ENCODE results near the gene MED1. TPM values are rescaled to one million over a fixed set of nuclear protein-coding genes. Genes with fewer than 3 reads are reported as not detected.

The MED1 gene
- total RNA-seq, 2 experiments from 2014 or later: 60.7 to 64.7 TPM

DNA sequence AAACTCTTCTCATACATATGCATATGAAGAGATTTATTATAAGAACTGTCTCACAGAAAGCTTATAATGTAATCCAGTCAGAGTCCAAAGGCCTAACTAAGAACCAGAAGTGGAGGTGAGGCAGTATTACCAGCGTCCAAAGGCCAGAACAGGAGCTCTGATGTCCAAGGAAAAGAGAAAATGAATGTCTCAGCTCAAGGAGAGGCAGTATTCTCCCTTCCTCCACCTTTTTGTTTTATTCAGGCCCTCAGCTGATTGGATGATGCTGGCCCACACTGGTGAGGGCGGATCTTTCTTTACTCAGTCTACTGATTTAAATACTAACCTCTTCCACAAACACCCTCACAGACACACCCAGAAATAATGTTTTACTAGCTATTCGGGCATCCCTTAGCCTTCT is 93.1 kb downstream of the MED1 start:
- Mint-ChIP-seq H3K9me3 (no peaks in the 10 kb centered on the region), H3K36me3 (ENCODE audit: low read depth) (no peaks in the 10 kb centered on the region), H3K4me3 (no peak overlapping the region), H3K27me3 (no peaks in the 10 kb centered on the region), H3K4me1 (ENCODE audit: low read depth) (peaks cover 14% of the 10 kb centered on the region), H3K27ac (no peak overlapping the region)
- TF ChIP-seq, protein P1, sequence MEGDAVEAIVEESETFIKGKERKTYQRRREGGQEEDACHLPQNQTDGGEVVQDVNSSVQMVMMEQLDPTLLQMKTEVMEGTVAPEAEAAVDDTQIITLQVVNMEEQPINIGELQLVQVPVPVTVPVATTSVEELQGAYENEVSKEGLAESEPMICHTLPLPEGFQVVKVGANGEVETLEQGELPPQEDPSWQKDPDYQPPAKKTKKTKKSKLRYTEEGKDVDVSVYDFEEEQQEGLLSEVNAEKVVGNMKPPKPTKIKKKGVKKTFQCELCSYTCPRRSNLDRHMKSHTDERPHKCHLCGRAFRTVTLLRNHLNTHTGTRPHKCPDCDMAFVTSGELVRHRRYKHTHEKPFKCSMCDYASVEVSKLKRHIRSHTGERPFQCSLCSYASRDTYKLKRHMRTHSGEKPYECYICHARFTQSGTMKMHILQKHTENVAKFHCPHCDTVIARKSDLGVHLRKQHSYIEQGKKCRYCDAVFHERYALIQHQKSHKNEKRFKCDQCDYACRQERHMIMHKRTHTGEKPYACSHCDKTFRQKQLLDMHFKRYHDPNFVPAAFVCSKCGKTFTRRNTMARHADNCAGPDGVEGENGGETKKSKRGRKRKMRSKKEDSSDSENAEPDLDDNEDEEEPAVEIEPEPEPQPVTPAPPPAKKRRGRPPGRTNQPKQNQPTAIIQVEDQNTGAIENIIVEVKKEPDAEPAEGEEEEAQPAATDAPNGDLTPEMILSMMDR (IDR thresholded peaks at IDR 0.05): no peak
- DNase-seq (no peak), ATAC-seq (no peak)
- intact Hi-C loops (cut with micrococcal nuclease): no loop called here
- POLR2A ChIA-PET: no interaction called here
- CTCF ChIA-PET: no interaction called here

DNA sequence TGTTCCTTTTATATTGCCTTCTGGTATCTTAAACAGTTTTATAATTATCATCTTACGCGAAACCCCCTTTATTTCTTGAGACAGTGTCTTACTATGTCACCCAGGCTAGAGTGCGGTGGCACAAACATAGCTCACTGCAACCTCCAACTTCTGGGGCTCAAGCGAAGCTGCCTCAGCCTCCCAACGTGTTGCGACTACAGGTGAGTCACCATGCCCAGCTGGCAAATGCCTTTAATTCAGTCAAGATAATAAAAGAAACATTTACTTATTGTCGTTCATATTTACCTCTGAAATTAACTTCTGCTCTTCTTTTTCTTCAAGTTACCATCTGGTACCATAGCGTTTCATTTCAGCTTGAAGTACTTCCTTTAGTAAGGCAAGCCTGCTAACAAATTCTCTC is 93.6 kb downstream of the MED1 start:
- DNase-seq: no peak
- intact Hi-C loops (cut with micrococcal nuclease): no loop called here
- H3K27ac Mint-ChIP-seq: no peak overlapping the region
- H3K4me1 Mint-ChIP-seq (ENCODE audit: low read depth): peaks cover 14% of the 10 kb centered on the region
- CTCF ChIA-PET: no interaction called here
- POLR2A ChIA-PET: no interaction called here
- H3K36me3 Mint-ChIP-seq (ENCODE audit: low read depth): no peaks in the 10 kb centered on the region
- no peaks in the 10 kb centered on the region for H3K9me3 Mint-ChIP-seq
- ATAC-seq: no peak
- TF ChIP-seq, protein P1 (IDR thresholded peaks at IDR 0.05): no peak
- no peaks in the 10 kb centered on the region for H3K27me3 Mint-ChIP-seq
- no peak overlapping the region for H3K4me3 Mint-ChIP-seq

Other genes with a start within 250 kb of the MED1 start
- under 1 TPM; 0.47 to 0.56 TPM for gene STAC2, start 225.3 kb downstream of the MED1 start, total RNA-seq
- 10 to 100 TPM; 17.7 to 19.1 TPM for gene FBXL20, start 49.6 kb downstream of the MED1 start, total RNA-seq
- gene CDK12, start 10.2 kb upstream of the MED1 start, total RNA-seq: 10 to 100 TPM; 61.4 to 61.9 TPM
- not detected for gene NEUROD2, start 156.7 kb upstream of the MED1 start, total RNA-seq
- gene PPP1R1B, start 175.7 kb upstream of the MED1 start, total RNA-seq: not detected
- 10 to 100 TPM; 48.7 to 50.3 TPM for gene STARD3, start 185.9 kb upstream of the MED1 start, total RNA-seq
- gene TCAP, start 214.1 kb upstream of the MED1 start, total RNA-seq: 1 to 10 TPM in 1 of 2 experiments, under 1 TPM in 1; 0.95 to 1.3 TPM
- under 1 TPM in 1 of 2 experiments, not detected in 1; 0.40 TPM for gene PNMT, start 217.2 kb upstream of the MED1 start, total RNA-seq
- gene PGAP3, start 236.8 kb upstream of the MED1 start, total RNA-seq: 1 to 10 TPM; 6.4 to 7.4 TPM
- gene ERBB2, start 248.8 kb upstream of the MED1 start, total RNA-seq: 1 to 10 TPM; 5.2 TPM